Measurements from ENCODE around the gene BOC. TPM values are rescaled to one million over a fixed set of nuclear protein-coding genes. Genes with fewer than 3 reads are reported as not detected.

BOC gene
- total RNA-seq, 2 experiments from 2014 or later, result 0.03 TPM; not detected in 1

GRCh38 chr3:113277414-113277813, 66.1 kb downstream of the BOC start:
- intact Hi-C loops (cut with micrococcal nuclease; ENCODE audit: unreplicated experiment), result no loop called here
- Histone ChIP-seq H3K4me2 (ENCODE audit: low read length) (no peak overlapping the region), H3K9me3 (ENCODE audit: low read length) (no peaks in the 10 kb centered on the region), H3K79me2 (ENCODE audit: insufficient read depth, low read depth, low read length) (no peaks in the 10 kb centered on the region), H3K36me3 (ENCODE audit: insufficient read depth, low read length) (no peaks in the 10 kb centered on the region), H4K20me1 (ENCODE audit: insufficient read depth, low read length) (no peaks in the 10 kb centered on the region), H3K27ac (ENCODE audit: low read depth, low read length, poor library complexity, severe bottlenecking) (no peak overlapping the region), H3K4me1 (ENCODE audit: insufficient read depth, low read length, poor library complexity, severe bottlenecking) (peaks cover 17% of the 10 kb centered on the region), H3K4me3 (ENCODE audit: low read depth, low read length, poor library complexity, severe bottlenecking) (no peak overlapping the region), H2AFZ (ENCODE audit: low read length) (0 out of 2 replicates have a peak overlapping the region, but pooled peaks have one; percentile 17), H3K9me2 (ENCODE audit: insufficient read depth, low read length) (no peaks in the 10 kb centered on the region)
- ChIA-PET CTCF (ENCODE audit: unreplicated experiment) (no interaction called here), POLR2A (interaction anchor here (0.6 to 1.4 kb wide), 4 partner anchors 10 to 1165 kb away, joined by 3 to 4 read pairs (median 3); no protein-coding TSS in a partner anchor)
- no TSS peak for BruUV-seq (replicated peaks)
- TF ChIP-seq CTCF (conservative IDR thresholded peaks at IDR 0.05; ENCODE audit: low read length) (no peak), EZH2phosphoT487 (IDR thresholded peaks at IDR 0.05; ENCODE audit: borderline replicate concordance, low read depth, low read length) (no peak)
- DNase-seq (ENCODE audit: low spot score), result no peak

DNA sequence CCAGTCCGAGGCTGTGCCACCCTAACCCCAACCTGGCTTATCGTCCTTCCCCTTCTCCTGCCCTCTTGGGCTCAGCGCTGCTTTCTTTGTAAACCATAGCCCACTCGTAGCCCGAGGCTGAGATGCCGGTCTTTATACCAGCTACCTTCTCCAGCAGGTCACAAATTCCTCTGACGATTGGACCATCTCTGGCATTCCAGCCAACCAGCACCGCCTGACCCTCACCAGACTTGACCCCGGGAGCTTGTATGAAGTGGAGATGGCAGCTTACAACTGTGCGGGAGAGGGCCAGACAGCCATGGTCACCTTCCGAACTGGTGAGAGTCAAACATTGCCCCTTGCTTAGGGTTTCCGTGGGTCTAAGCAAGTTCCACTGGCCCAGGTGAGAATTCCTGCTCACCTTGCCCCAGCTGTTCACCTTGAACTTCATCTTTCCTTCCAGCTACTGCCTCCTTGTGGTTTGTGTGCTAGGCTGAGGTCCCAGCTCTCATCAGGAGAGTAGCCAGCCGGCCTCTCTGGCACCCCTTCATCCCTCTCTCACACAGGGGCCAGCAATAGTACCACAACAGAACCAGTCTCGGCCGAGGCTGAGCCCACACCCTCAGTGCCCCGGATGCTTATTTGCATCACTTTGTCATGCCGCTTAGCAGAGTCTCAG, 66.7 kb downstream of the BOC start:
- H2AFZ ChIP-seq (ENCODE audit: low read length), result no peak overlapping the region

More for the DNA sequence above, 66.7 kb downstream of the BOC start:
- H3K27ac ChIP-seq (ENCODE audit: low read depth, low read length, poor library complexity, severe bottlenecking), result no peak overlapping the region
- H3K9me2 ChIP-seq (ENCODE audit: insufficient read depth, low read length), result no peaks in the 10 kb centered on the region
- ChIA-PET CTCF (ENCODE audit: unreplicated experiment) (no interaction called here), POLR2A (no interaction called here)
- no peak overlapping the region for H3K4me3 ChIP-seq (ENCODE audit: low read depth, low read length, poor library complexity, severe bottlenecking)
- no peaks in the 10 kb centered on the region for H4K20me1 ChIP-seq (ENCODE audit: insufficient read depth, low read length)
- DNase-seq (ENCODE audit: low spot score), result no peak
- no peaks in the 10 kb centered on the region for H3K79me2 ChIP-seq (ENCODE audit: insufficient read depth, low read depth, low read length)
- no TSS peak for BruUV-seq (replicated peaks)
- H3K9me3 ChIP-seq (ENCODE audit: low read length), result no peaks in the 10 kb centered on the region
- peaks cover 17% of the 10 kb centered on the region for H3K4me1 ChIP-seq (ENCODE audit: insufficient read depth, low read length, poor library complexity, severe bottlenecking)
- peak; percentile 29; the same call in 1 of the 2 replicates for TF ChIP-seq CTCF (conservative IDR thresholded peaks at IDR 0.05; ENCODE audit: low read length)
- TF ChIP-seq EZH2phosphoT487 (IDR thresholded peaks at IDR 0.05; ENCODE audit: borderline replicate concordance, low read depth, low read length), result no peak
- H3K36me3 ChIP-seq (ENCODE audit: insufficient read depth, low read length), result no peaks in the 10 kb centered on the region
- intact Hi-C loops (cut with micrococcal nuclease; ENCODE audit: unreplicated experiment), result no loop called here
- H3K4me2 ChIP-seq (ENCODE audit: low read length), result no peak overlapping the region

All from OCI-LY7 (cell line).